Measurements from ENCODE around the gene TMEM14C.

TMEM14C gene

DNA sequence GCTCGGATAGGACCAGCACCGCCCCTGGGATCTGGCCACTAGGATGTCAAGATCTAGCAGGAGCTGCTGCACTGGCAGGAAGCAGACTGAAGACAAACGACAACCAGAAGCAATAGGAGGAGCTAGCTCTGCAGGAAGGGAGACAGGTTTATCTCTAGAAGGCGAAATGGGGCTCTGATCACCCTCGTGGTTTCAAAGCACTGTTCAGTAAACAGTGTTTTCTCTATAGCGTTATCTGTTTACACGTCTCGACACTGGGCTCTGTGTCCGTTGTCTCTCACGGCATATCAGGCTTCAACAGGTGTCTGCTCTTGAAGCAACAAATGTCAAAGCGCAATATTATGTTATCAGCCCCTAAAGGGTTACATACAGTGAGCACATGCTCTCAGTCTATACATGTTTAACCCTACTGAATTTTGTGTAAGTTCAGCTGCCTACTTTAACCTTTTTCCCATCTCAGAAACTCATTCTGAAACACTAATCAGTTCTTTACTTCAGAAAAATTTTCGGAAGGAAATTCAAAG lies 48.6 kb downstream of the TMEM14C start:
- TF ChIP-seq, protein P1, sequence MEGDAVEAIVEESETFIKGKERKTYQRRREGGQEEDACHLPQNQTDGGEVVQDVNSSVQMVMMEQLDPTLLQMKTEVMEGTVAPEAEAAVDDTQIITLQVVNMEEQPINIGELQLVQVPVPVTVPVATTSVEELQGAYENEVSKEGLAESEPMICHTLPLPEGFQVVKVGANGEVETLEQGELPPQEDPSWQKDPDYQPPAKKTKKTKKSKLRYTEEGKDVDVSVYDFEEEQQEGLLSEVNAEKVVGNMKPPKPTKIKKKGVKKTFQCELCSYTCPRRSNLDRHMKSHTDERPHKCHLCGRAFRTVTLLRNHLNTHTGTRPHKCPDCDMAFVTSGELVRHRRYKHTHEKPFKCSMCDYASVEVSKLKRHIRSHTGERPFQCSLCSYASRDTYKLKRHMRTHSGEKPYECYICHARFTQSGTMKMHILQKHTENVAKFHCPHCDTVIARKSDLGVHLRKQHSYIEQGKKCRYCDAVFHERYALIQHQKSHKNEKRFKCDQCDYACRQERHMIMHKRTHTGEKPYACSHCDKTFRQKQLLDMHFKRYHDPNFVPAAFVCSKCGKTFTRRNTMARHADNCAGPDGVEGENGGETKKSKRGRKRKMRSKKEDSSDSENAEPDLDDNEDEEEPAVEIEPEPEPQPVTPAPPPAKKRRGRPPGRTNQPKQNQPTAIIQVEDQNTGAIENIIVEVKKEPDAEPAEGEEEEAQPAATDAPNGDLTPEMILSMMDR (IDR thresholded peaks at IDR 0.05), result no peak
- H3K27ac ChIP-seq, result no peak overlapping the region
- no peak overlapping the region for H3K4me3 ChIP-seq
- H3K9me3 ChIP-seq, result no peaks in the 10 kb centered on the region
- no peaks in the 10 kb centered on the region for H3K27me3 ChIP-seq
- no peak for DNase-seq
- peaks cover 0 to 37% (median 31%) of the 10 kb centered on the region in 3 donors for H3K36me3 ChIP-seq
- intact Hi-C loops (cut with DNase I; ENCODE audit: low total_unique reads), result no loop called here
- H3K4me1 ChIP-seq, result no peaks in the 10 kb centered on the region

DNA sequence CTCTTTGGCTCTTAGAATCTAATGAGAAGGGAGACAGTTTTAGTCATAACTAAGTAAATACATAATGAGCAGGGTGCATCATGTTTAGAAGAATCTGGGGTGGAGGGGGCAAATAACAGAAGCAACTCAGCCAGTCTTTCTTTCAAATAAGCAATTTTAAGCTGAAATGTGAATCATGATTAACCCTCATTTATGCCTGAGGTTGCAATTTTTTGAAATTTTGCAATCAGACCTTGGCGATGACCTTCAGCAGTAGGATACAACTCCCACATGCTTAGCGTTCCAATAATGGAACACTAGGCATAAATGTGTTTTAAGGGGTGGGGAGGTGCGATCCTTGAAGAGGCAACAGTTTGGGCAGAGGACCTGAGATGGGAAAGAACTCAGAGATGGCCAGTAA lies 55.4 kb downstream of the TMEM14C start:
- peaks cover 0 to 35% (median 33%) of the 10 kb centered on the region in 3 donors for H3K36me3 ChIP-seq
- no peak overlapping the region for H3K4me3 ChIP-seq
- intact Hi-C loops (cut with DNase I; ENCODE audit: low total_unique reads), result no loop called here
- DNase-seq, result no peak
- no peaks in the 10 kb centered on the region for H3K4me1 ChIP-seq
- TF ChIP-seq, protein P1 (IDR thresholded peaks at IDR 0.05), result no peak
- H3K27me3 ChIP-seq, result no peaks in the 10 kb centered on the region
- no peaks in the 10 kb centered on the region for H3K9me3 ChIP-seq
- H3K27ac ChIP-seq, result no peak overlapping the region

DNA sequence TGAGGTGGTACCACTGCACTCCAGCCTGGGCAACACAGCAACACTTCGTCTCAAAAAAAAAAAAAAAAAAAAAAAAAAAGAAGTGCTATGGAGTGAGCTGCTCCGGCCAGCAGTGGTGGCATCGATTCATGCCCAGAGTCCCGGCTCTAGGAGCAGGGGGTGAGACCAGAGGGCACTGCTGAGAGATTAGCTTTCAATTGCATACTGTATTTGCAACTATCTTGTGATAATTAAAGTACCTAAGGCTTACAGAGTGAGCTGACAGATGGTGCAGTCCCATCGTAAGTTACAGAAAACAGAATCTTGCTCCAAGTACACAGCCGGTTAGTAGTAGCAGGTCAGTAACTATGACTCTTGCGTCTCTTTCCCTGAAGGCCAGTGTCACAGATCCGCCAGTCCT lies 56.2 kb downstream of the TMEM14C start:
- no peak overlapping the region for H3K4me3 ChIP-seq
- intact Hi-C loops (cut with DNase I; ENCODE audit: low total_unique reads), result no loop called here
- H3K9me3 ChIP-seq, result no peaks in the 10 kb centered on the region
- TF ChIP-seq, protein P1 (IDR thresholded peaks at IDR 0.05), result no peak
- H3K27me3 ChIP-seq, result no peaks in the 10 kb centered on the region
- no peak overlapping the region for H3K27ac ChIP-seq
- H3K4me1 ChIP-seq, result no peaks in the 10 kb centered on the region
- peaks cover 0 to 38% (median 33%) of the 10 kb centered on the region in 3 donors for H3K36me3 ChIP-seq
- DNase-seq, result no peak
